ENCODE measurements around the gene DIPK1C.

Gene DIPK1C

GRCh38 chr18:74447404-74448152, 9.5 kb downstream of the DIPK1C start:
- DNase-seq: no peak

DNA sequence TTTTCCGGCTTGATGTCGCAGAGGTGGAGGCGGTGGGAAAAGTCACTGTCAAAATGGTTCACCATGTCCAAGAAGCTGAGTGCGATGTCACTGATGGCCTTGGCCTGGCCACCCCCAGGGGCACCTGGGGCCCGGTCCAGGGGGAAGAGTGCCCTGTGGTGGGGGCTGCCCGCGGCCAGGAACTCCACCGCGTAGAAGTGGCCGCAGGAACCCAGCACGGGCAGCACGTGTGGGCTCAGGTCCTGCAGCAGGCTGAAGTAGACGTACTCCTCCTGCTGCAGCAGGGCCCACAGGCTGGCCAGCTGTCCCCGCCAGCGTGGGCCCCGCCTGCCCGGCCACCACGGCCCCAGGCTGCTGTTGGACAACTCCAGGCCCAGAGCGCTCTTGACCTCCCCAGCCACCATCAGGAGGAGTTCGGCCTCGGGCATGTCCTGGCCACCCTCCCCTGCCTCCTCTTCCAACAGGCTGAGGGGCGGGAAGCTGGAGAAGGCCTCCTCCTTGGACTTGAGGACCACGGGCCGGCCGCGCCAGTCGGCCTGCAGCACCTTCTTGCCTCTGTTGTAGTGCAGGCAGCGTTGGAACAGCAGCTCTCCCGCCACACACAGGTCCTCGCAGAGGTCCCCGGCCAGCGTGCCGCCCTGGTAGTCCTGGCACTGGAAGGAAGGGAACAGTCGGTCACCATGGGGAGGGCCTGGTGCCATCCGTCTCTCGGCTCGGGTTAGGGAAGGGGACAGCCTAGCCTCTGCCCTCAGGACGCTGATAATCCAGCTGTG, 10.3 kb downstream of the DIPK1C start:
- DNase-seq: no peak

DNA sequence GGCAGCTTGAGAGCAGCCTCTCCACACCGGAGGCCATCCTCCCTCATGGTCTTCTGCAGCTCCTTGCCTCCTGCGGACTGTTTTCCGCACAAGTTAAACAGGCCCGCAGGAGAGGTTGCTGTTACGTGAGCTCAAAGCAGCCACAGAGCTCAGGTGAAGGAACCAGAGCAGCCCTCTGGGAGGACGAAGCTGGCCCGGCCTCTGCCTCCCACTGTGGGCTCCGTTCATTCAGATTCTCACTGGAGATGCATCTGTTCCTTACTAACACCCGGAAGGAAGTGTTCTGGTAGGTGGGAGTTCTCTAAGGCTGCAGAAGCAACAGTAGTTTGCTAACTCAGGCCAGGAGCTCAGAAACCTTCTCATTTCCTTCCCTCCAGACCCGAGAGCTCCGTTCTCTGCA, 10.9 kb downstream of the DIPK1C start:
- no peak for DNase-seq

DNA sequence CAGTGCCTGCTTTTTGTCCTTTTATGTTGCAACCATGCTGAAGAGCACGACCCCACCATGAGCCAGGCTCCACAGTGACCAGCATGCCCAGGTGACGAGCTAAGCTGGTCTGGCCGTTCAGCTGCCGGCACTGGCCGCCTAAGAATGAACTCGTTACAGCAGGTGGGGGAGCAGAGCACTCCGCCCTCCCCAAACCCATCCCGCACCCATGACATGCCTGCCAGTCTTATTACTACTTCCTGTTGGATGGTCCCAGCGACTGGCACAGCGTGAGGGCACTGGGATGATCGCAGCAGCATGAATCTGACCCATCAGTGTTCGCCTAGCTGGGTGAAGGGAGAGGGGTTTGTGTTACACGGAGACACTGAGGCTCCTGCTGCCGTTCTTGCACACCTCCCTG, 11.5 kb downstream of the DIPK1C start:
- DNase-seq: no peak

GRCh38 chr18:74444104-74444503, 13.0 kb downstream of the DIPK1C start:
- no peak for DNase-seq

DNA sequence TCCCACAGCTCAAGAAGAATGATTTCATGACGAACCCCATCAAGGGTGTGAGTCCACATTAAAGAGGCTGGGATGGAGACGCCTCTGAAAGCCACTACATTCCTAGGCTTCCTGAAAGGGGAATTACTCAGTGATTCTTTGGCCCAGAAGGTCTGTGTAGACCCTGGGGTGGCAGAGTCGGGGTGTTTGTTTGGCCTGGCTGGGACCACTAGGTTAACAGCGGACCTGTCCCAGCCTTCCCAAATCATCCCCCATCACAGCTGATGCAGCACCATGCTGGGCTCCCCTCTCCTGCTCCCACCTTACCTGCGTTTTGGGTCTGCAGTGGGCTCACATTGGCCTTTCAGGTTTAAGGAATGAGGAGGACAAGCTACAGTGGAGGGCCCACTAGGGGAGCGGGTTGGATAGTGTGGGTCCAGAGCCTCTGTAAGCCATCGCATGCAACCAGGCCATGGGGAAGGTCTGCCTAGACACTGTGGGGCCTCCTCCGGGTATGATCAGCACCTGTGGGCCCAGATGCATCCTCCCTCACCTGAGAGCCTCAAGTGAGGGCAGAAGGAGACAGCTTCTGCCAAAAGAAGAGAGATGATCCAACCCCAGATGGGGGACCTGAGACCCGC, 16.2 kb downstream of the DIPK1C start:
- DNase-seq: no peak

- DNase-seq: no peak
Observed at GRCh38 chr18:74438091-74438490, 19.0 kb downstream of the DIPK1C start.

- no peak for DNase-seq
Observed at GRCh38 chr18:74436158-74436769, 20.8 kb downstream of the DIPK1C start.

GRCh38 chr18:74435740-74436139, 21.4 kb downstream of the DIPK1C start:
- no peak for DNase-seq

DNA sequence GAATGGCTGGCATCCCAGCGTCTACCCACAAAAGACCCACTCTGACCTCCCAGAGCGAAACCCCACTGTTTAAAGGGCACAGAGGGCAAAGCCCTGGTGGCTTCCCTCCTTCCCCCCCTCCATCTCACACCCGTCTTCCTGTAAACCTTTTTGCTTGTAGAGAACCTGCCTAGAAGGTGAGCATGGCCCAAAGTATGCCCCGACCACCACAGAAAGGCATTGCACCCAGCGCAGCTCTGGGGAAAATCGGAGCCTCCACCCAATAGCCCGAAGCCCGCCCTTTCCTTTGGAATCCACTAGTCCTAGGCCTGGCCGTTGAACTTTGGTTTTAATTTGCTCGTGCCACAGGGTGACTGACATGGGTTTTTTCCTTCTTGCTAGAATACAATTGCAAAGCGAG, 22.6 kb downstream of the DIPK1C start:
- DNase-seq: no peak

- DNase-seq: no peak
Observed at GRCh38 chr18:74430806-74431571, 26.1 kb downstream of the DIPK1C start.

- no peak for DNase-seq
Observed at GRCh38 chr18:74430231-74430630, 26.9 kb downstream of the DIPK1C start.

- DNase-seq: no peak
Observed at GRCh38 chr18:74429096-74429495, 28.0 kb downstream of the DIPK1C start.

- no peak for DNase-seq
Observed at GRCh38 chr18:74427442-74428112, 29.5 kb downstream of the DIPK1C start.

GRCh38 chr18:74425876-74426275, 31.2 kb downstream of the DIPK1C start:
- no peak for DNase-seq

DNA sequence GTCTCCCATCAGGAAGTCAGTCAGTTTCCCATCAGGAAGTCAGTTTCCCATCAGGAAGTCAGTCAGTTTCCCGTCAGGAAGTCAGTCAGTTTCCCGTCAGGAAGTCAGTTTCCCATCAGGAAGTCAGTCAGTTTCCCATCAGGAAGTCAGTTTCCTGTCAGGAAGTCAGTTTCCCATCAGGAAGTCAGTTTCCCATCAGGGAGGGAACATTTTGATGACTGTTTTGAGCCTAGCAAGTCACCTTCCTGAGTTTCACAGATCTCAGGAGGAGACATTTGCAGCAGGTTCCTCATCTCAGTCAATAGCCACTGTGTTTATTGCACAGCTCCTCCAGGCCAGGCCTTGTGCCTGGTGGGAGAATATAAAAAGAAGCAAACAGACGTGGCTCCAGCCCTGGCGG, 31.9 kb downstream of the DIPK1C start:
- DNase-seq: no peak

GRCh38 chr18:74422541-74422940, 34.6 kb downstream of the DIPK1C start:
- DNase-seq: no peak

DNA sequence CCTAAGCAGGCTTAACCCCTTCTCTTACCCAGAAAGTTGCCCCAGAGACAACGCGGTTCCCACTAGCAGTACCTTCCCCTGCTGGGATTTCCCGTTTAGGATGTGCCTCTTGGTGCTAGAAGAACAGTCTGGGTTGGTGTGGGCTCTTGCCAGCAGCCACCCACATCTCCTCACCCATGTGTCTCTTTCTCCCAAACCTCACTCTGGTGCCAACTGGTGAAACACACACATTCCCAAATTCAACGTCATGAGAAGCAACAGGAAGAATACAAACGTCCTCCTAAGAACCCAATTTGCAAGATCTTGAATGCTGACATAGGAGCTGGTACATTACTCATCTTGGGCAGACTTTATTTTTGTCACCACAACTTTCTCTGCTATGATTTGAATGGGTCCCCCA, 36.2 kb downstream of the DIPK1C start:
- no peak for DNase-seq

DNA sequence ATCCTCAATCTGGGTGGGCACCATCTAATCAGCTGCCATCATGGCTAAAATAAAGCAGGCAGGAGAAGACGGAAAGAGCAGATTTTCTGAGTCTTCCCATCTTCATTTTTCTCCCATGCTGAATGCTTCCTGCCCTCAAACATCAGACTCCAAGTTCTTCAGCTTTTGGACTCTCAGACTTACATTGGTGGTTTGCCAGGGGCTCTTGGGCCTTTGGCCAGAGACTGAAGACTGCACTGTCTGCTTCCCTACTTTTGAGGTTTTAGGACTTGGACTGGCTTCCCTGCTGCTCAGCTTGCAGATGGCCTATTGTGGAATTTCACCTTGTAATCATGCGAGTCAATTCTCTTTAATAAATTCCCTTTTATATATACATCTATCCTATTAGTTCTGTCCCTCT, 36.6 kb downstream of the DIPK1C start:
- no peak for DNase-seq

DNA sequence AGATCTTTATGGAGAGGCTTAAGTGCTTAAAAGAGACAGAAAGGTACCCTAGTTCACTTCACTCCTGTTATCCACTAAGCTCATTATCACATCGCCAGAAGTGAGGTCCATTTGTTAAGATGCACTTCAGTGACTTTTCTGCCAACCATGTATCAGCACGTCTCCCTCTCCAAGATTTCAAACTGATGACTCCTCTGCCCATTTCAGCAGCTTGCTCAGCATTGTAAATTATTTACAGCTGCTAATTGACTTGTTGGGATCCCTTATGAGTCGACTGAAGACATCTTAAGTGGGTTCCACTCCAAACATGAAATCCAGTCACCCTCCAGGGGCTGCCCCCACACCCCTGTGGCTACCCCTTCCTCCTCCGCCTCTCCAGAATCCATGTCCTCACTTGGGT, 37.3 kb downstream of the DIPK1C start:
- no peak for DNase-seq

DNA sequence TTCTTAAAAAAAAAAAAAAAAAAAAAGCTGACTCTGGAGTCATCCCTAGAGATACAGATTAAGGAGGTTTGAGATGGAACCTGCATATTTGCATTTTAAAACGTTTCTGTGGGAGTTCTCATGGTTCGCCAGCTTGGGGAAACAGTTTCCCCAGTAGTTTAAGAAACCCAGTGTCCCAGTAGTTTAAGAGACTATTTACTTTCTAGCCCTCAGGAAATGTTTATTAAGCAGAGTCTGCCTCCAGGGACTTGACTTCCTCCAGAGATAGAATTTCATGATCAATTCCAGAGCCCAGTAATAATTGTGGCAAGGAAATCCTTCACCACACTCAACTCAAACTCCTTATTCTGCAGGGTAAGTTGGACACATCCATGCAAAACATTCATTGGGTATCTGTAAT, 39.1 kb downstream of the DIPK1C start:
- no peak for DNase-seq

DNA sequence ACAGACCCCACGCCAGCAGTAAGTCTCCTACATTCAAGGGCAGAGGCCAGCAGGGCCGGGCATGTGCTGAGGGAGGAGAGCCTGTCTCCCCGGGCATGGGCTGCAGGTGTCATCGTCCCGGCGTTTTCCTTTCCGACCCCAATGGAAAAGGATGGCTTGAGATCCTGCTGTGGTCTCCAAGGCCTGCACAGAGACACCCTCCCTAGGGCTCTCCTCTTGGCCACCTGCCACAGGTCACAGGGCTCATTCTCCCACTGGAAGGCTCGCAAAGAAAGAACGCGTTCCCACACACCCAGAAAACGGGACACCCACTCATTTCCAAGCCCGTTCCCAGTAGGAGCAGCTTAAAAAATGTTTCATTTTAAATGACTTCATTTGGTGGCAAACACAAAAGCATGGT, 41.0 kb downstream of the DIPK1C start:
- no peak for DNase-seq

All from NCI-H345 (cell line).